Endodermal cell (in vitro differentiated cells): ENCODE measurements around the gene MDFIC2. TPM values are rescaled to one million over a fixed set of nuclear protein-coding genes. Genes with fewer than 3 reads are reported as not detected.

ENCODE experiments used
- DNase-seq: peaks from one replicate; pipeline ENCODE4 v3.0.0-alpha.2; 2017
- H3K27ac ChIP-seq: 2 replicates; pipeline ENCODE4 v1.5.1; 2013; ENCODE audit warnings: mild to moderate bottlenecking, low read depth, low read length, moderate library complexity
- H3K27me3 ChIP-seq: 2 replicates; pipeline ENCODE4 v1.6.1; 2013; ENCODE audit warnings: mild to moderate bottlenecking, low read length, moderate library complexity; ENCODE audit not compliant: insufficient read depth, control insufficient read depth, poor library complexity, severe bottlenecking
- H3K36me3 ChIP-seq: 2 replicates; pipeline ENCODE4 v1.7.0; 2013; ENCODE audit warnings: mild to moderate bottlenecking, low read length, moderate library complexity; ENCODE audit not compliant: control insufficient read depth, insufficient read depth
- H3K4me1 ChIP-seq: one replicate; pipeline ENCODE4 v1.7.0; 2013; ENCODE audit warnings: low read length; ENCODE audit not compliant: control insufficient read depth, insufficient read depth
- H3K4me3 ChIP-seq: 2 replicates; pipeline ENCODE4 v1.5.1; 2013; ENCODE audit warnings: mild to moderate bottlenecking, low read length, moderate library complexity
- H3K9ac ChIP-seq: 2 replicates; pipeline ENCODE4 v1.6.1; 2013; ENCODE audit warnings: mild to moderate bottlenecking, low read length, moderate library complexity; ENCODE audit not compliant: poor library complexity, severe bottlenecking; ENCODE audit errors: extremely low read depth
- H3K9me3 ChIP-seq: 2 replicates; pipeline ENCODE4 v1.6.1; 2013; ENCODE audit warnings: mild to moderate bottlenecking, low read length, moderate library complexity; ENCODE audit not compliant: control insufficient read depth
- H3K27ac Mint-ChIP-seq: 2 replicates; pipeline ENCODE4 v1.8.0; 2020; ENCODE audit warnings: mixed read lengths
- H3K27me3 Mint-ChIP-seq: 2 replicates; pipeline ENCODE4 v1.8.0; 2021; ENCODE audit warnings: mild to moderate bottlenecking, mixed read lengths; ENCODE audit not compliant: insufficient read depth
- H3K36me3 Mint-ChIP-seq: 2 replicates; pipeline ENCODE4 v1.8.0; 2020; ENCODE audit warnings: low read depth, mixed read lengths
- H3K4me1 Mint-ChIP-seq: 2 replicates; pipeline ENCODE4 v1.8.0; 2020; ENCODE audit warnings: mixed read lengths
- H3K4me3 Mint-ChIP-seq: 2 replicates; pipeline ENCODE4 v1.8.0; 2020; ENCODE audit warnings: mild to moderate bottlenecking, moderate library complexity, mixed read lengths
- H3K9me3 Mint-ChIP-seq: 2 replicates; pipeline ENCODE4 v1.8.0; 2020; ENCODE audit warnings: mild to moderate bottlenecking, mixed read lengths
- WGBS, 2 experiments: methylation state at CpG; one replicate each; pipeline versions ENCODE4 v1.1.5 to v1.1.7; 2013; ENCODE audit warnings: missing lambda C conversion rate in 2 of 2, mixed read lengths in 1 of 2; ENCODE audit not compliant: insufficient coverage in 1 of 2, insufficient read length in 1 of 2; 5-methylcytosine and 5-hydroxymethylcytosine counted together
- total RNA-seq, 2 donors: library from RNA; stranded (reverse); fragmentation: NEBNext Ultra II Directional in 1 of 2; extraction: Animal tissue kit (Norgen Biotek cat#: 25700) in 1 of 2; gene quantifications; 2 replicates in 1 of 2; 3 replicates in 1 of 2; pipeline ENCODE4 v1.2.1, GENCODE V29; 2021
- TF ChIP-seq, protein P1 (sequence below): fragments of 200-600 bp; sonication (generic); conservative IDR thresholded peaks from 2 replicates; pipeline ENCODE4 v1.5.0; 2021; ENCODE audit warnings: antibody characterized with exemption, mild to moderate bottlenecking

MDFIC2 gene
- total RNA-seq, 2 donors from 2014 or later: not detected

DNA sequence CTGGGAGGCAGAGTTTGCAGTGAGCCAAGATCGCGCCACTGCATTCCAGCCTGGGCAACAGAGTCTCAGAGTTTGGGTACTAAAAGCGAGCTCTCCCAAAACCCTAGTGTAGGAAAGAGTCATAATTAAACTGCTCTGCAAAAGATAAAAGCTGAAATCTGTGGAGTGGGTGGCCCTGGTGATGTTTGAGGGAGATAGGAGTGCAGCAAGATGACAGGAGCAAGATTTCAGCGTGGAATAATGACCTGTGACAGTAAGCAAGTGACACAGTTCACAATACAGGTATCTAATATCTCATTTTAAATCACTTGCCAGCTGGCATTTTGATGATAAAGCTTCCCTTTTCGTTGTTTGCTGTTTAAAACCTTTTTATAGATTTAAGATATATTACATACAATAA lies 79.3 kb downstream of the MDFIC2 start:
- Histone ChIP-seq H3K27ac (no peak overlapping the region), H3K4me1 (no peaks in the 10 kb centered on the region), H3K9ac (no peak overlapping the region), H3K36me3 (no peaks in the 10 kb centered on the region), H3K4me3 (no peak overlapping the region), H3K27me3 (no peaks in the 10 kb centered on the region), H3K9me3 (no peaks in the 10 kb centered on the region)
- TF ChIP-seq, protein P1, sequence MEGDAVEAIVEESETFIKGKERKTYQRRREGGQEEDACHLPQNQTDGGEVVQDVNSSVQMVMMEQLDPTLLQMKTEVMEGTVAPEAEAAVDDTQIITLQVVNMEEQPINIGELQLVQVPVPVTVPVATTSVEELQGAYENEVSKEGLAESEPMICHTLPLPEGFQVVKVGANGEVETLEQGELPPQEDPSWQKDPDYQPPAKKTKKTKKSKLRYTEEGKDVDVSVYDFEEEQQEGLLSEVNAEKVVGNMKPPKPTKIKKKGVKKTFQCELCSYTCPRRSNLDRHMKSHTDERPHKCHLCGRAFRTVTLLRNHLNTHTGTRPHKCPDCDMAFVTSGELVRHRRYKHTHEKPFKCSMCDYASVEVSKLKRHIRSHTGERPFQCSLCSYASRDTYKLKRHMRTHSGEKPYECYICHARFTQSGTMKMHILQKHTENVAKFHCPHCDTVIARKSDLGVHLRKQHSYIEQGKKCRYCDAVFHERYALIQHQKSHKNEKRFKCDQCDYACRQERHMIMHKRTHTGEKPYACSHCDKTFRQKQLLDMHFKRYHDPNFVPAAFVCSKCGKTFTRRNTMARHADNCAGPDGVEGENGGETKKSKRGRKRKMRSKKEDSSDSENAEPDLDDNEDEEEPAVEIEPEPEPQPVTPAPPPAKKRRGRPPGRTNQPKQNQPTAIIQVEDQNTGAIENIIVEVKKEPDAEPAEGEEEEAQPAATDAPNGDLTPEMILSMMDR: no peak
- Mint-ChIP-seq H3K4me1 (no peaks in the 10 kb centered on the region), H3K27me3 (no peaks in the 10 kb centered on the region), H3K27ac (no peak overlapping the region), H3K9me3 (no peaks in the 10 kb centered on the region), H3K36me3 (no peaks in the 10 kb centered on the region), H3K4me3 (no peak overlapping the region)
- WGBS, 2 experiments: 90 to 96% methylated on average over 3 to 4 of the region's 5 CpGs
- DNase-seq: no peak

DNA sequence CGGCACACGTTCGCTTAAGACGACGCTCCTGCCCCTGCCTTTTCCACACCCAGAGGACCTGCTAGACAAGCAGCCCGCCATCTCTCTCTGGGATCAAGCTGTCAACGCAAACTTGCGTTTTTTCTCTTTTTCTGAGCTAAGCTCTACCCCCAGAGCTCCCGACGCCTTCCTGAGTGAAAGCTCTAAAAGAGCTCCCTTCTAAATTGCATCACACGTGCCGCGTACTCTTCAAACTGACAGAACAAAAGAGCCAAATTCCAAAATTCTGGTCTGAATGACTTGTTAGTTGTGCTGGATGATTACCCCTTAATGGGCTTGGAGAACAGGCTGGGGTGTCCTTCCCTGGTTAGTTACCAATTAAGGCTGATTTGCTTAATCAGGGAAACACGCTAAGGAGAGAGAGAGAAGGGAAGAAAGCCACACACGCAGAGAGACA lies 81.2 kb downstream of the MDFIC2 start:
- WGBS, 2 experiments: 92 to 95% methylated on average over 11 to 15 of the region's 15 CpGs
- Mint-ChIP-seq H3K9me3 (no peaks in the 10 kb centered on the region), H3K27ac (no peak overlapping the region), H3K27me3 (no peaks in the 10 kb centered on the region), H3K4me1 (no peaks in the 10 kb centered on the region), H3K36me3 (no peaks in the 10 kb centered on the region), H3K4me3 (no peak overlapping the region)
- TF ChIP-seq, protein P1: no peak
- H3K36me3 ChIP-seq: no peaks in the 10 kb centered on the region
- no peak overlapping the region for H3K27ac ChIP-seq
- no peak overlapping the region for H3K4me3 ChIP-seq
- H3K27me3 ChIP-seq: no peaks in the 10 kb centered on the region
- no peaks in the 10 kb centered on the region for H3K9me3 ChIP-seq
- no peak for DNase-seq
- H3K4me1 ChIP-seq: no peaks in the 10 kb centered on the region
- no peak overlapping the region for H3K9ac ChIP-seq

DNA sequence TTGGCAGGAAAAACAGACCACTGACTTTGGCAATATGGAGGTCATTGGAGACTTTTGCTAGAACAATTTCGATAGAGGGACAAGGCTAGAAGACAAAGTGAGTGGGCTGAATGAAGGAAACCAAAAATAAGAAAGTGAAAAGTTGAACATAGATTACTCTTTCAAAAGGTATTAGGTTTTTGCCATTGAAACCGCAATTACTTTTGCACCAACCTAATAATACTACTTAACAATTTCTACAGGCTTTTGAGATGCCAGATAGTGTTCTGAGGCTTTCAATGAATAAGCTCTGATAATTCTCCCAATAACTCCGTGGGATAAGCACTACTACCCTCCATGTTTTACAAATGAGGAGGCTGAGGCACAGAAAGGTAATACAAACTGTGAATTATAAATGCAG lies 85.0 kb downstream of the MDFIC2 start:
- Mint-ChIP-seq H3K27me3 (no peaks in the 10 kb centered on the region), H3K4me3 (no peak overlapping the region), H3K36me3 (no peaks in the 10 kb centered on the region)

More for the DNA sequence above, 85.0 kb downstream of the MDFIC2 start:
- Histone ChIP-seq H3K27ac (no peak overlapping the region), H3K4me3 (no peak overlapping the region), H3K9me3 (no peaks in the 10 kb centered on the region), H3K27me3 (no peaks in the 10 kb centered on the region), H3K36me3 (no peaks in the 10 kb centered on the region), H3K9ac (no peak overlapping the region), H3K4me1 (no peaks in the 10 kb centered on the region)
- H3K27ac Mint-ChIP-seq: no peak overlapping the region
- TF ChIP-seq, protein P1: no peak
- no peaks in the 10 kb centered on the region for H3K4me1 Mint-ChIP-seq
- no peak for DNase-seq
- H3K9me3 Mint-ChIP-seq: no peaks in the 10 kb centered on the region
- WGBS, 2 experiments: 88 to 90% methylated on average over 2 to 3 of the region's 3 CpGs
